Measurements from ENCODE around the gene CUTA. TPM values are rescaled to one million over a fixed set of nuclear protein-coding genes. Genes with fewer than 3 reads are reported as not detected.

Gene CUTA
- polyA plus RNA-seq, 1 donor from 2014 or later, result 343 TPM

- Histone ChIP-seq H3K9me3 (ENCODE audit: low read length) (no peaks in the 10 kb centered on the region), H3K79me2 (replicated peaks; ENCODE audit: insufficient read depth, low read length) (peaks cover 42% of the 10 kb centered on the region), H2AFZ (ENCODE audit: low read depth, low read length) (no peak overlapping the region), H3K36me3 (ENCODE audit: insufficient read depth, low read length) (no peaks in the 10 kb centered on the region), H4K20me1 (ENCODE audit: insufficient read depth) (no peaks in the 10 kb centered on the region), H3K27ac (ENCODE audit: low read length) (peak overlapping the region; percentile 5), H3K9me2 (ENCODE audit: insufficient read depth, low read length) (no peaks in the 10 kb centered on the region), H3K4me3 (ENCODE audit: low read length) (peak overlapping the region; percentile 49), H3K9ac (ENCODE audit: low read length) (peak overlapping the region; percentile 31), H3K4me2 (ENCODE audit: low read length) (no peak overlapping the region), H3K27me3 (ENCODE audit: insufficient read depth, low read depth, low read length) (no peaks in the 10 kb centered on the region), H3F3A (ENCODE audit: insufficient read depth, low read length, poor library complexity, severe bottlenecking) (no peaks in the 10 kb centered on the region)
- no peak for TF ChIP-seq EZH2 (IDR thresholded peaks at IDR 0.05; ENCODE audit: borderline replicate concordance, insufficient read depth, low read length, poor library complexity, severe bottlenecking)
- TF ChIP-seq REST (IDR thresholded peaks at IDR 0.05; ENCODE audit: borderline replicate concordance), result no peak
- no peak for TF ChIP-seq SMC3 (conservative IDR thresholded peaks at IDR 0.05; ENCODE audit: poor library complexity)
- no peak for TF ChIP-seq TAF1 (IDR thresholded peaks at IDR 0.05; ENCODE audit: low read depth)
- no peak for TF ChIP-seq EP300 (conservative IDR thresholded peaks at IDR 0.05; ENCODE audit: poor library complexity, severe bottlenecking)
- TF ChIP-seq MXI1 (conservative IDR thresholded peaks at IDR 0.05; ENCODE audit: poor library complexity, severe bottlenecking), result no peak
Observed at GRCh38 chr6:33433001-33433543, 15.2 kb upstream of the CUTA start.

- Histone ChIP-seq H3K9me2 (ENCODE audit: insufficient read depth, low read length) (no peaks in the 10 kb centered on the region), H3K27ac (ENCODE audit: low read length) (no peak overlapping the region), H3K9me3 (ENCODE audit: low read length) (no peaks in the 10 kb centered on the region), H4K20me1 (ENCODE audit: insufficient read depth) (no peaks in the 10 kb centered on the region), H3K4me3 (ENCODE audit: low read length) (peak overlapping the region; percentile 87), H3K36me3 (ENCODE audit: insufficient read depth, low read length) (no peaks in the 10 kb centered on the region), H3K4me2 (ENCODE audit: low read length) (no peak overlapping the region), H3K79me2 (replicated peaks; ENCODE audit: insufficient read depth, low read length) (peaks cover 42% of the 10 kb centered on the region), H3F3A (ENCODE audit: insufficient read depth, low read length, poor library complexity, severe bottlenecking) (no peaks in the 10 kb centered on the region), H3K27me3 (ENCODE audit: insufficient read depth, low read depth, low read length) (no peaks in the 10 kb centered on the region), H3K9ac (ENCODE audit: low read length) (no peak overlapping the region), H2AFZ (ENCODE audit: low read depth, low read length) (no peak overlapping the region)
- TF ChIP-seq RAD21 (conservative IDR thresholded peaks at IDR 0.05) (no peak), POLR2AphosphoS5 (IDR thresholded peaks at IDR 0.05) (no peak), SMC3 (conservative IDR thresholded peaks at IDR 0.05; ENCODE audit: poor library complexity) (no peak), REST (IDR thresholded peaks at IDR 0.05; ENCODE audit: borderline replicate concordance) (no peak), EP300 (conservative IDR thresholded peaks at IDR 0.05; ENCODE audit: poor library complexity, severe bottlenecking) (no peak), MXI1 (conservative IDR thresholded peaks at IDR 0.05; ENCODE audit: poor library complexity, severe bottlenecking) (no peak), CTCF (IDR thresholded peaks at IDR 0.05; ENCODE audit: poor library complexity, severe bottlenecking) (no peak), TAF1 (IDR thresholded peaks at IDR 0.05; ENCODE audit: low read depth) (no peak), EZH2 (IDR thresholded peaks at IDR 0.05; ENCODE audit: borderline replicate concordance, insufficient read depth, low read length, poor library complexity, severe bottlenecking) (no peak)
Observed at GRCh38 chr6:33432546-33432945, 14.6 kb upstream of the CUTA start.
